GM12891 (cell line): ENCODE measurements around the gene ELP1. TPM values are rescaled to one million over a fixed set of nuclear protein-coding genes. Genes with fewer than 3 reads are reported as not detected.
"Not testable (repeated sequence)": the region's sequence is repeated elsewhere in the genome, so short reads cannot be mapped to it uniquely, and the experiment has no call there.

ENCODE experiments used
- DNase-seq: peaks from one replicate; pipeline ENCODE4 v3.0.0; 2011; ENCODE audit warnings: low spot score; ENCODE audit not compliant: insufficient read length
- FAIRE-seq: peaks from 2 replicates; lab custom pipeline; 2011; peaks lifted over from hg19 to GRCh38; lab: Jason Lieb, UNC
- PAX5 ChIP-seq: IDR thresholded peaks from 2 replicates; pipeline ENCODE4 v1.6.1; 2011; ENCODE audit warnings: low read length, moderate library complexity, mild to moderate bottlenecking; ENCODE audit not compliant: insufficient read depth, severe bottlenecking
- POLR2A ChIP-seq: IDR thresholded peaks from 2 replicates; pipeline ENCODE4 v1.6.1; 2011; ENCODE audit warnings: low read depth, low read length, control low read depth
- POLR2AphosphoS5 ChIP-seq: IDR thresholded peaks from 2 replicates; pipeline ENCODE4 v1.6.1; 2011; ENCODE audit warnings: low read depth, low read length, control low read depth
- POU2F2 ChIP-seq: IDR thresholded peaks from 2 replicates; pipeline ENCODE4 v1.6.1; 2011; ENCODE audit warnings: low read depth, mild to moderate bottlenecking, control low read depth, low read length, moderate library complexity
- SPI1 ChIP-seq: IDR thresholded peaks from 2 replicates; pipeline ENCODE4 v1.6.1; 2011; ENCODE audit warnings: low read depth, low read length, control low read depth
- TAF1 ChIP-seq: IDR thresholded peaks from 2 replicates; pipeline ENCODE4 v1.6.1; 2011; ENCODE audit warnings: low read depth, low read length, control low read depth
- polyA plus RNA-seq: library from polyadenylated mRNA; unstranded; fragments of >200 nt; gene quantifications from one replicate; pipeline ENCODE4 v1.2.1, GENCODE V29; 2012; ENCODE audit warnings: low read depth, missing spikeins, inconsistent platforms; ENCODE audit not compliant: missing spikeins

ELP1 gene
- 21.0 TPM for polyA plus RNA-seq

- peak; percentile 86 for DNase-seq
- peak; percentile 95 for FAIRE-seq
- peak; percentile 45 for TF ChIP-seq POU2F2
- TF ChIP-seq PAX5 = no peak
- peak; percentile 53; the same call in 1 of the 2 replicates for TF ChIP-seq POLR2AphosphoS5
- TF ChIP-seq SPI1 = no peak
- TF ChIP-seq TAF1 = peak; percentile 62; the same call in 1 of the 2 replicates
- peak; percentile 58 for TF ChIP-seq POLR2A
Observed at GRCh38 chr9:108933718-108934322, at the start of gene ELP1. ELP1 (minus strand) TSS chr9:108934124; CDS start chr9:108931146, 2,978 bp downstream.

- FAIRE-seq = no peak
- no peak for TF ChIP-seq POLR2A
- no peak for TF ChIP-seq POU2F2
- TF ChIP-seq POLR2AphosphoS5 = no peak
- TF ChIP-seq TAF1 = no peak
- no peak for TF ChIP-seq SPI1
- no peak for TF ChIP-seq PAX5
- DNase-seq = no peak
Observed at GRCh38 chr9:108980893-108981292, 47.0 kb upstream of the ELP1 start.

- DNase-seq (no peak), FAIRE-seq (no peak)
- TF ChIP-seq SPI1 = no peak
- TF ChIP-seq PAX5 = no peak
- no peak for TF ChIP-seq POLR2AphosphoS5
- no peak for TF ChIP-seq POLR2A
- TF ChIP-seq TAF1 = no peak
- TF ChIP-seq POU2F2 = no peak
Observed at GRCh38 chr9:108978205-108978604, 44.3 kb upstream of the ELP1 start.

- DNase-seq = no peak
- no peak for FAIRE-seq
- TF ChIP-seq POLR2AphosphoS5 (no peak), SPI1 (no peak), POU2F2 (no peak), TAF1 (no peak), PAX5 (no peak), POLR2A (no peak)
Observed at GRCh38 chr9:108973895-108974294, 40.0 kb upstream of the ELP1 start.

GRCh38 chr9:108972626-108973209 is 38.8 kb upstream of the ELP1 start:
- DNase-seq (no peak), FAIRE-seq (no peak)

GRCh38 chr9:108972186-108972585 is 38.3 kb upstream of the ELP1 start:
- DNase-seq = no peak
- TF ChIP-seq POU2F2 = no peak
- no peak for TF ChIP-seq POLR2A
- TF ChIP-seq TAF1 = no peak
- TF ChIP-seq POLR2AphosphoS5 = no peak
- no peak for TF ChIP-seq PAX5
- TF ChIP-seq SPI1 = no peak
- FAIRE-seq = no peak

More at GRCh38 chr9:108972626-108973209, 38.8 kb upstream of the ELP1 start:
- TF ChIP-seq POLR2AphosphoS5 (no peak), POU2F2 (no peak), POLR2A (no peak), PAX5 (no peak), TAF1 (no peak), SPI1 (no peak)

GRCh38 chr9:108971392-108971791 is 37.5 kb upstream of the ELP1 start:
- FAIRE-seq, DNase-seq: not testable (repeated sequence)

GRCh38 chr9:108967916-108968315 is 34.0 kb upstream of the ELP1 start:
- FAIRE-seq = no peak
- DNase-seq = no peak
- TF ChIP-seq POLR2A (no peak), PAX5 (no peak), TAF1 (no peak), SPI1 (no peak), POU2F2 (no peak), POLR2AphosphoS5 (no peak)

- DNase-seq = no peak
- TF ChIP-seq PAX5 (no peak), TAF1 (no peak), POLR2AphosphoS5 (no peak)
- no peak for FAIRE-seq
Observed at GRCh38 chr9:108963459-108964143, 29.7 kb upstream of the ELP1 start.

GRCh38 chr9:108961151-108961550 is 27.2 kb upstream of the ELP1 start:
- no peak for DNase-seq
- no peak for FAIRE-seq
- TF ChIP-seq POLR2A (no peak), POU2F2 (no peak), SPI1 (no peak), POLR2AphosphoS5 (no peak), TAF1 (no peak), PAX5 (no peak)
